HCT116 (cell line): ENCODE data around the gene AADAT. TPM values are rescaled to one million over a fixed set of nuclear protein-coding genes. Genes with fewer than 3 reads are reported as not detected.

Experiments
- ATAC-seq: fragments of 200-7000 bp; cut with Tn5 transposase; 2 replicates; pipeline ENCODE4 v1.9.1; 2020; ENCODE audit warnings: mild to moderate bottlenecking, moderate library complexity
- BruUV-seq: library from RNA; stranded (reverse); fragments of 400-500 nt; replicated peaks from 2 replicates; lab custom pipeline; 2021; lab: Mats Ljungman, UMichigan
- CTCF ChIA-PET: fragments of 300-600 bp; sonication (Branson Sonifier 250); formaldehyde crosslinking; loops from one replicate; lab custom pipeline; 2021; ENCODE audit warnings: antibody characterized with exemption; lab: Charles Lee
- POLR2A ChIA-PET: fragments of 300-600, 350-600 bp; sonication (Branson Sonifier 250); formaldehyde crosslinking; loops from one replicate; lab custom pipeline; 2021; ENCODE audit warnings: antibody characterized with exemption; lab: Charles Lee
- RAD21 ChIA-PET, 2 experiments: fragments of 300-600 bp; sonication (Branson Sonifier 250); formaldehyde crosslinking; loops; one replicate each; lab custom pipeline; 2023; ENCODE audit warnings: low total read pairs in 2 of 2; ENCODE audit not compliant: uncharacterized antibody in 2 of 2, unreplicated experiment in 2 of 2, low non-redundant PET in 1 of 2; lab: Charles Lee
- DNase-seq: peaks from one replicate; pipeline ENCODE4 v3.0.0-alpha.2; 2010; ENCODE audit warnings: low read depth, low spot score
- H2AFZ ChIP-seq: fragments of 200-600 bp; shearing (Covaris generic), sonication (generic); 2 replicates; pipeline ENCODE4 v1.6.1; 2017; ENCODE audit warnings: low read depth, mixed run types, mixed read lengths, antibody characterized with exemption, low read length; ENCODE audit not compliant: poor library complexity, severe bottlenecking
- H3K27ac ChIP-seq: 2 replicates; pipeline ENCODE4 v1.5.1; 2012; ENCODE audit warnings: low read depth, low read length
- H3K27me3 ChIP-seq: fragments of 200-600 bp; sonication (generic); 2 replicates; pipeline ENCODE4 v1.6.1; 2016; ENCODE audit warnings: mixed run types, low read length, mixed read lengths; ENCODE audit not compliant: insufficient read depth
- H3K36me3 ChIP-seq, 2 experiments: fragments of 200-500 bp in 1 of 2; fragments of 200-600 bp in 1 of 2; sonication (Bioruptor generic) in 1 of 2; sonication (generic) in 1 of 2; 2 replicates each; pipeline versions ENCODE4 v1.5.1 to v1.6.1; 2014 to 2016; ENCODE audit warnings: low read length in 2 of 2, inconsistent platforms in 1 of 2, mixed read lengths in 1 of 2, mixed run types in 1 of 2; ENCODE audit not compliant: insufficient read depth in 2 of 2, control insufficient read depth in 1 of 2
- H3K4me1 ChIP-seq, 2 experiments: fragments of 200-600 bp in 1 of 2; sonication (generic) in 1 of 2; 2 replicates each; pipeline versions ENCODE4 v1.5.1 to v1.6.1; 2012 to 2017; ENCODE audit warnings: low read length in 2 of 2, inconsistent platforms in 1 of 2, mild to moderate bottlenecking in 1 of 2, mixed read lengths in 1 of 2, mixed run types in 1 of 2, moderate library complexity in 1 of 2; ENCODE audit not compliant: insufficient read depth in 2 of 2, control insufficient read depth in 1 of 2
- H3K4me2 ChIP-seq: fragments of 200-600 bp; sonication (generic); 2 replicates; pipeline ENCODE4 v1.6.1; 2017; ENCODE audit warnings: mixed run types, low read length, mixed read lengths
- H3K4me3 ChIP-seq, 2 experiments: fragments of 200-600 bp in 1 of 2; sonication (generic) in 1 of 2; replicated peaks in 1 of 2; 2 replicates each; pipeline ENCODE4 v1.5.1; 2011 to 2016; ENCODE audit warnings: low read length in 2 of 2, control low read depth in 1 of 2, low read depth in 1 of 2, mild to moderate bottlenecking in 1 of 2, mixed read lengths in 1 of 2, mixed run types in 1 of 2
- H3K79me2 ChIP-seq: fragments of 200-600 bp; sonication (generic); 2 replicates; pipeline ENCODE4 v1.6.1; 2017; ENCODE audit warnings: mild to moderate bottlenecking, mixed run types, low read length, moderate library complexity, mixed read lengths; ENCODE audit not compliant: insufficient read depth
- H3K9ac ChIP-seq: fragments of 200-600 bp; sonication (generic); 2 replicates; pipeline ENCODE4 v1.6.1; 2016; ENCODE audit warnings: low read length, mixed read lengths
- H3K9me2 ChIP-seq: fragments of 200-600 bp; sonication (generic), shearing (Covaris generic); 2 replicates; pipeline ENCODE4 v1.6.1; 2017; ENCODE audit warnings: mixed run types, mild to moderate bottlenecking, moderate library complexity; ENCODE audit not compliant: insufficient read depth
- H3K9me3 ChIP-seq, 2 experiments: fragments of 200-500 bp in 1 of 2; fragments of 200-600 bp in 1 of 2; sonication (Bioruptor generic) in 1 of 2; sonication (generic) in 1 of 2; 2 replicates each; pipeline ENCODE4 v1.6.1; 2014 to 2017; ENCODE audit warnings: low read length in 2 of 2, mixed read lengths in 2 of 2, inconsistent platforms in 1 of 2, low read depth in 1 of 2, mild to moderate bottlenecking in 1 of 2, mixed run types in 1 of 2, moderate library complexity in 1 of 2; ENCODE audit not compliant: control insufficient read depth in 1 of 2, insufficient read depth in 1 of 2
- H4K20me1 ChIP-seq: fragments of 200-600 bp; sonication (generic), shearing (Covaris generic); 2 replicates; pipeline ENCODE4 v1.6.1; 2017; ENCODE audit warnings: mixed run types, mild to moderate bottlenecking, moderate library complexity; ENCODE audit not compliant: insufficient read depth
- CTCF ChIP-seq, 3 experiments: fragments of 200-600 bp in 1 of 3; sonication (generic) in 1 of 3; IDR thresholded peaks in 2 of 3; conservative IDR thresholded peaks in 1 of 3; 2 replicates each; pipeline ENCODE4 v1.5.1; 2012 to 2017; ENCODE audit warnings: low read depth in 2 of 3, low read length in 2 of 3, antibody characterized with exemption in 1 of 3, borderline replicate concordance in 1 of 3, control low read depth in 1 of 3, mild to moderate bottlenecking in 1 of 3, mixed read lengths in 1 of 3, mixed run types in 1 of 3, moderate library complexity in 1 of 3; ENCODE audit not compliant: insufficient read depth in 1 of 3
- EGR1 ChIP-seq: IDR thresholded peaks from 2 replicates; pipeline ENCODE4 v1.6.1; 2012; ENCODE audit warnings: low read depth
- EZH2 ChIP-seq: fragments of 200-600 bp; sonication (generic); IDR thresholded peaks from 2 replicates; pipeline ENCODE4 v1.6.1; 2017; ENCODE audit warnings: antibody characterized with exemption, mixed run types
- EZH2phosphoT487 ChIP-seq: fragments of 200-600 bp; IDR thresholded peaks from 2 replicates; pipeline ENCODE4 v1.6.1; 2018; ENCODE audit warnings: antibody characterized with exemption, borderline replicate concordance
- FOSL1 ChIP-seq: IDR thresholded peaks from 2 replicates; pipeline ENCODE4 v1.6.1; 2012; ENCODE audit warnings: low read depth
- POLR2AphosphoS5 ChIP-seq: IDR thresholded peaks from 2 replicates; pipeline ENCODE4 v1.6.1; 2011; ENCODE audit warnings: mild to moderate bottlenecking, low read depth, low read length, moderate library complexity
- SRF ChIP-seq: IDR thresholded peaks from 2 replicates; pipeline ENCODE4 v1.6.1; 2012; ENCODE audit warnings: low read depth
- TCF7L2 ChIP-seq: IDR thresholded peaks from 2 replicates; pipeline ENCODE4 v1.7.0; 2011; ENCODE audit warnings: borderline replicate concordance, inconsistent platforms; ENCODE audit not compliant: insufficient read depth, insufficient read length; ENCODE audit errors: extremely low read depth
- YY1 ChIP-seq: IDR thresholded peaks from 2 replicates; pipeline ENCODE4 v1.6.1; 2011; ENCODE audit warnings: low read length, low read depth, moderate library complexity, mild to moderate bottlenecking; ENCODE audit not compliant: insufficient replicate concordance; ENCODE audit errors: extremely low read depth
- ZNF274 ChIP-seq: fragments of 200-500 bp; sonication (Bioruptor generic); IDR thresholded peaks from 2 replicates; pipeline ENCODE4 v1.6.1; 2014; ENCODE audit warnings: mild to moderate bottlenecking, low read depth, low read length, inconsistent platforms
- intact Hi-C: fragments of 100-400 bp; cut with micrococcal nuclease; formaldehyde crosslinking; loops from 2 replicates; pipeline ENCODE4 v1.10.0; 2022
- total RNA-seq: library from RNA; stranded (reverse); gene quantifications from one replicate; pipeline ENCODE4 v1.2.1, GENCODE V29; 2021; ENCODE audit not compliant: unreplicated experiment

AADAT gene
- total RNA-seq, 1 experiment from 2014 or later, result 15.4 TPM

GRCh38 chr4:170137927-170138326 is 48.2 kb upstream of the AADAT start:
- TF ChIP-seq EZH2 (no peak), ZNF274 (no peak), EZH2phosphoT487 (no peak), EGR1 (no peak), SRF (no peak), YY1 (no peak), POLR2AphosphoS5 (no peak), CTCF (IDR thresholded peaks at IDR 0.05 in 2 of 3, conservative IDR thresholded peaks at IDR 0.05 in 1 of 3; ENCODE audit: borderline replicate concordance in 1 of 3, insufficient read depth in 1 of 3, low read depth in 2 of 3, low read length in 2 of 3) (no peak), FOSL1 (no peak), TCF7L2 (no peak)
- TF ChIP-seq, all 23 proteins: peak for 0
- ChIA-PET RAD21 (interaction anchor here in 1 of 2 experiments (0.8 kb wide), 1 partner anchor 122 kb away, joined by 3 read pairs; no protein-coding TSS in a partner anchor), POLR2A (no interaction called here), CTCF (no interaction called here)
- no peaks in the 10 kb centered on the region for H3K79me2 ChIP-seq
- no peaks in the 10 kb centered on the region for H3K9me2 ChIP-seq
- no TSS peak for BruUV-seq
- no peak overlapping the region for H3K9ac ChIP-seq
- DNase-seq (no peak), ATAC-seq (no peak)
- peak overlapping the region; percentile 88 for H2AFZ ChIP-seq
- peaks cover 0 to 3% of the 10 kb centered on the region in 2 experiments; a peak in 2 of 4 replicates for H3K9me3 ChIP-seq
- no peak overlapping the region for H3K4me3 ChIP-seq
- peak overlapping the region; percentile 44 for H3K4me2 ChIP-seq
- no peaks in the 10 kb centered on the region for H3K36me3 ChIP-seq
- no peaks in the 10 kb centered on the region for H3K4me1 ChIP-seq
- H3K27ac ChIP-seq, result no peak overlapping the region
- H3K27me3 ChIP-seq, result no peaks in the 10 kb centered on the region
- no peaks in the 10 kb centered on the region for H4K20me1 ChIP-seq
- intact Hi-C loops, result loop anchor here (1.0 to 2.0 kb wide), 2 partner anchors 121 to 241 kb away; no protein-coding TSS in a partner anchor
